B cell (primary cell): ENCODE results near the gene CACNA1H.

ENCODE experiments used
- CTCF ChIP-seq: fragments of 200-600 bp; IDR thresholded peaks from one replicate; pipeline ENCODE4 v1.8.0; 2022; ENCODE audit warnings: antibody characterized with exemption, mild to moderate bottlenecking
- EZH2 ChIP-seq: IDR thresholded peaks from 2 replicates; pipeline ENCODE4 v1.6.1; 2012; ENCODE audit warnings: borderline replicate concordance, low read depth, mild to moderate bottlenecking, moderate library complexity, low read length; ENCODE audit not compliant: insufficient read depth, poor library complexity, severe bottlenecking

- TF ChIP-seq CTCF (no peak), EZH2 (no peak)
Measured at GRCh38 chr16:1177750-1178149, 24.8 kb downstream of the CACNA1H start.
